ENCODE measurements around the gene ANKS1A. TPM values are rescaled to one million over a fixed set of nuclear protein-coding genes. Genes with fewer than 3 reads are reported as not detected.
"Not testable (repeated sequence)": the region's sequence is repeated elsewhere in the genome, so short reads cannot be mapped to it uniquely, and the experiment has no call there.

ANKS1A gene
- total RNA-seq, 1 experiment from 2014 or later, result 14.8 TPM

GRCh38 chr6:35106061-35106460, 217.0 kb downstream of the ANKS1A start:
- not testable (repeated sequence) for DNase-seq (ENCODE audit: low read depth)

GRCh38 chr6:35107208-35107607, 218.2 kb downstream of the ANKS1A start:
- DNase-seq (ENCODE audit: low read depth), result not testable (repeated sequence)

GRCh38 chr6:35107761-35108160, 218.7 kb downstream of the ANKS1A start:
- DNase-seq (ENCODE audit: low read depth), result not testable (repeated sequence)

GRCh38 chr6:35108309-35108885, 219.3 kb downstream of the ANKS1A start:
- no peak for DNase-seq (ENCODE audit: low read depth)

- DNase-seq (ENCODE audit: low read depth), result no peak
These were observed 231.7 kb downstream of the ANKS1A start for GRCh38 chr6:35120746-35121145.

- DNase-seq (ENCODE audit: low read depth), result no peak
These were observed 235.3 kb downstream of the ANKS1A start for GRCh38 chr6:35124356-35124755.

- no peak for DNase-seq (ENCODE audit: low read depth)
These were observed 239.0 kb downstream of the ANKS1A start for GRCh38 chr6:35128042-35128441.

- DNase-seq (ENCODE audit: low read depth), result no peak
These were observed 239.4 kb downstream of the ANKS1A start for GRCh38 chr6:35128496-35128895.

- DNase-seq (ENCODE audit: low read depth), result no peak
These were observed 247.1 kb downstream of the ANKS1A start for GRCh38 chr6:35136185-35136584.

GRCh38 chr6:35138191-35138590, 249.1 kb downstream of the ANKS1A start:
- DNase-seq (ENCODE audit: low read depth), result not testable (repeated sequence)

GRCh38 chr6:35139470-35139869, 250.4 kb downstream of the ANKS1A start:
- no peak for DNase-seq (ENCODE audit: low read depth)

- DNase-seq (ENCODE audit: low read depth), result peak; percentile 79
These were observed 251.0 kb downstream of the ANKS1A start for GRCh38 chr6:35139924-35140638.

GRCh38 chr6:35140639-35141006, 251.6 kb downstream of the ANKS1A start:
- no peak for DNase-seq (ENCODE audit: low read depth)

Other genes with a start within 250 kb of the ANKS1A start
- gene ILRUN, start 192.5 kb upstream of the ANKS1A start, total RNA-seq (2014; rRNA removed; shearing (Covaris generic)), result 29.5 and 35.8 TPM in 2 replicates
- gene SNRPC, start 131.8 kb upstream of the ANKS1A start, total RNA-seq (2014; rRNA removed; shearing (Covaris generic)), result 210 and 222 TPM in 2 replicates
- 6.2 and 7.1 TPM in 2 replicates for gene BLTP3A, start 97.2 kb upstream of the ANKS1A start, total RNA-seq (2014; rRNA removed; shearing (Covaris generic))
- 72.7 and 94.0 TPM in 2 replicates for gene TAF11, start 1.2 kb upstream of the ANKS1A start, total RNA-seq (2014; rRNA removed; shearing (Covaris generic))

Data from Daoy (cell line).